Keratinocyte (primary cell): Measurements from ENCODE around the gene KLF16.

ENCODE experiments used
- CTCF ChIP-seq, 3 experiments: IDR thresholded peaks in 1 of 3; conservative IDR thresholded peaks in 1 of 3; optimal IDR thresholded peaks in 1 of 3; 2 replicates in 2 of 3; 3 replicates in 1 of 3; pipeline versions ENCODE3 to v1.5.1; 2011; ENCODE audit warnings: low read length in 3 of 3, mild to moderate bottlenecking in 3 of 3, moderate library complexity in 2 of 3, control low read depth in 1 of 3, inconsistent platforms in 1 of 3; ENCODE audit not compliant: insufficient read depth in 2 of 3; ENCODE audit errors: extremely low read depth in 1 of 3
- EZH2 ChIP-seq: IDR thresholded peaks from one replicate; pipeline ENCODE4 v1.6.1; 2012; ENCODE audit warnings: inconsistent platforms, mild to moderate bottlenecking, low read length, moderate library complexity

GRCh38 chr19:1909761-1910080, 46.3 kb upstream of the KLF16 start:
- TF ChIP-seq CTCF (optimal IDR thresholded peaks at IDR 0.05 in 1 of 3, IDR thresholded peaks at IDR 0.05 in 1 of 3, conservative IDR thresholded peaks at IDR 0.05 in 1 of 3; ENCODE audit: extremely low read depth in 1 of 3, insufficient read depth in 2 of 3, low read length in 3 of 3) (no peak), EZH2 (no peak)
